ENCODE data around the gene APOBEC3F. TPM values are rescaled to one million over a fixed set of nuclear protein-coding genes. Genes with fewer than 3 reads are reported as not detected.
"Not testable (repeated sequence)": the region's sequence is repeated elsewhere in the genome, so short reads cannot be mapped to it uniquely, and the experiment has no call there.

Gene APOBEC3F
- total and polyA plus RNA-seq, 2 of the 13 experiments (the other 11 are each of a cell fraction or from before 2014, with no cell fraction given): 2.9 to 3.7 TPM

DNA sequence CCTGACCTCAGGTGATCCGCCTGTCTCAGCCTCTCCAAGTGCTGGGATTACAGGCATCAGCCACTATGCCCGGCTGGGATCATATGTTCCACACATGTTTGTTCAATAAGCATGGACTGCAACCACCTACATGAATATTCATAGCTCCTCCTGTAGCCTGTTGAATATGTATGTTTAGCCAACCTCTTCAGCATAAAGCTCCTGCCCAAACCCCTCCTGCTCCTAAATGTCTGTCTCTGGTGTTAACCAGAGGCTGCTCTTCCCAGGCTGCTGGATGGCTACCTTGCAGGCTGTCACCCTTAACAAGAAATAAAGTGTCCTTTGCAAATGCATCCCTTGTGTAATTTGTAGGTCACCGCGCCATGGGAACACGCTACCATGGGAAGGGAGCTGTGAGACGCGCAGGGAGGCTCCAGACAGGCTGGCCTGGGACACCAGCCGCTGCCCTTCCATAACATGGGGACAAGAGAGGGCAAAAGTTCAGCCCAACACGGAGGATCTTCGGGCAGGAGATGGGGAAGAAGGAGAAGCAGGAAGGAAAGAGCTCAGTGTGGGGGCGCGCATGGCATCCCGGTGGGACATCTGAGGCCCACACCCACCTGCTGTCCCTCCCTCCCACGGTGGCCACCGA lies 20.5 kb upstream of the APOBEC3F start:
- H3K9me3 ChIP-seq (ENCODE audit: low read length); BruUV-seq (replicated peaks); H3K79me2 ChIP-seq (ENCODE audit: insufficient read depth, low read length); H2AFZ ChIP-seq (ENCODE audit: low read length); FAIRE-seq; CTCF ChIA-PET (ENCODE audit: low intra/inter-chr PET ratio, low total read pairs); DNase-seq (ENCODE audit: low spot score); H3K36me3 ChIP-seq (replicated peaks in 1 of 2; ENCODE audit: control insufficient read depth in 1 of 2, insufficient read depth in 2 of 2, low read length in 2 of 2); H4K20me1 ChIP-seq (ENCODE audit: insufficient read depth, low read length); H3K27me3 ChIP-seq (ENCODE audit: control insufficient read depth in 1 of 2, insufficient read depth in 2 of 2, low read length in 2 of 2); in situ Hi-C loops (cut with HindIII; ENCODE audit: extremely low pct_ligation_motif_present, low pct_unique_long_range_greater_than_20kb); H3K9ac ChIP-seq (ENCODE audit: insufficient read depth, low read depth, low read length); H3K27ac ChIP-seq (ENCODE audit: extremely low read length, insufficient read depth, low read length); H3K4me3 ChIP-seq (replicated peaks in 1 of 3; ENCODE audit: insufficient read depth in 1 of 3, low read depth in 2 of 3, low read length in 3 of 3); intact Hi-C loops (cut with micrococcal nuclease; ENCODE audit: unreplicated experiment); ATAC-seq: not testable (repeated sequence)
- peak overlapping the region; percentile 27; the same call in 1 of the 2 replicates for H3K4me2 ChIP-seq (ENCODE audit: low read depth, low read length)
- POLR2A ChIA-PET: interaction anchor here (0.8 kb wide), 1 partner anchor 150 kb away, joined by 3 read pairs; no protein-coding TSS in a partner anchor
- 72% methylated on average over 11 of the region's 15 CpGs for WGBS (ENCODE audit: low lambda C conversion rate)
- peak; percentile 23 for TF ChIP-seq SKI (IDR thresholded peaks at IDR 0.05; ENCODE audit: partially characterized antibody)
- peaks cover 25% of the 10 kb centered on the region for H3K4me1 ChIP-seq (ENCODE audit: insufficient read depth, low read length)

DNA sequence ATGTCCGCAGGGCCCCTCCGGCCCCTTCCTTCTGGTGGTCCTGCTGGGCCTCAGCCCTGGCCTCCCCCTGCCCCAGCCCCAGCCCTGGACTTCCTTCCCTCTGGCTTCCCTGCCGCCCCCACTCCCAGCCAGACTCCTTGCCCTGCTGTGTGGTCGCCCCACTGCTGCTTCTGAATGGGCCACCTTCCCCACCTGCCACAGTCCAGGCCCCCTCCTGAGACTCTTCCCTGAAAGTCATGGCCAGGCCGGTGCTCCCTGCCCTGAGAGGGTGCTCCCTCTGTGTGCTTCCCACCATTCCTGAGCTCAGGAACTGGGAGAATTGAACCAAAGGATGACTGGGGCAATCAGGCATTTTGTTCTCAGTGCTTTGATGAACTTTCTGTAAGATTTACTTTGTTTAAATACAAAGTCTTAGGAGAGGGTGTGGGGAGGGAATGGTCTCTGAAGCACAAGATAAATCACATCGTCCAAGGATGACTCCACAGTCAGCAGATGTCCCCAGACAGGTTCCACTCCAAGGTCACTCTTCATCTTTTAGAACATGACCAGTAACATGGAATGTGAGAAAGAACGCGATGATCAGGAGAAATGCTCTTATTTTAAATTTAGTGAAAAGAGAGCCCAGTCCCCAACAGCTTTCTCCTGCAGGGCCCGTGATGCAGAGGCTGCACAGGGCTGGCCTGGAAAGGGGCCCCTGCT lies 19.0 kb upstream of the APOBEC3F start:
- TF ChIP-seq, protein P1, sequence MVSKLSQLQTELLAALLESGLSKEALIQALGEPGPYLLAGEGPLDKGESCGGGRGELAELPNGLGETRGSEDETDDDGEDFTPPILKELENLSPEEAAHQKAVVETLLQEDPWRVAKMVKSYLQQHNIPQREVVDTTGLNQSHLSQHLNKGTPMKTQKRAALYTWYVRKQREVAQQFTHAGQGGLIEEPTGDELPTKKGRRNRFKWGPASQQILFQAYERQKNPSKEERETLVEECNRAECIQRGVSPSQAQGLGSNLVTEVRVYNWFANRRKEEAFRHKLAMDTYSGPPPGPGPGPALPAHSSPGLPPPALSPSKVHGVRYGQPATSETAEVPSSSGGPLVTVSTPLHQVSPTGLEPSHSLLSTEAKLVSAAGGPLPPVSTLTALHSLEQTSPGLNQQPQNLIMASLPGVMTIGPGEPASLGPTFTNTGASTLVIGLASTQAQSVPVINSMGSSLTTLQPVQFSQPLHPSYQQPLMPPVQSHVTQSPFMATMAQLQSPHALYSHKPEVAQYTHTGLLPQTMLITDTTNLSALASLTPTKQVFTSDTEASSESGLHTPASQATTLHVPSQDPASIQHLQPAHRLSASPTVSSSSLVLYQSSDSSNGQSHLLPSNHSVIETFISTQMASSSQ (IDR thresholded peaks at IDR 0.05; ENCODE audit: low read depth): no peak
- TF ChIP-seq, protein P1 (CRISPR knock-in tag; IDR thresholded peaks at IDR 0.05; ENCODE audit: borderline replicate concordance): no peak
- peak; percentile 98 for TF ChIP-seq ZNF263 (CRISPR knock-in tag; IDR thresholded peaks at IDR 0.05)
- no peak for TF ChIP-seq STAT5B (CRISPR knock-in tag; IDR thresholded peaks at IDR 0.05)
- no peak for TF ChIP-seq ZNF33B (CRISPR knock-in tag; IDR thresholded peaks at IDR 0.05)
- no peak for TF ChIP-seq PTBP1 (IDR thresholded peaks at IDR 0.05; ENCODE audit: low read depth, low read length, poor library complexity, severe bottlenecking)
- TF ChIP-seq, protein P2, sequence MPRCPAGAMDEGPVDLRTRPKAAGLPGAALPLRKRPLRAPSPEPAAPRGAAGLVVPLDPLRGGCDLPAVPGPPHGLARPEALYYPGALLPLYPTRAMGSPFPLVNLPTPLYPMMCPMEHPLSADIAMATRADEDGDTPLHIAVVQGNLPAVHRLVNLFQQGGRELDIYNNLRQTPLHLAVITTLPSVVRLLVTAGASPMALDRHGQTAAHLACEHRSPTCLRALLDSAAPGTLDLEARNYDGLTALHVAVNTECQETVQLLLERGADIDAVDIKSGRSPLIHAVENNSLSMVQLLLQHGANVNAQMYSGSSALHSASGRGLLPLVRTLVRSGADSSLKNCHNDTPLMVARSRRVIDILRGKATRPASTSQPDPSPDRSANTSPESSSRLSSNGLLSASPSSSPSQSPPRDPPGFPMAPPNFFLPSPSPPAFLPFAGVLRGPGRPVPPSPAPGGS (CRISPR knock-in tag; IDR thresholded peaks at IDR 0.05): no peak
- no peak for TF ChIP-seq NR2F6 (IDR thresholded peaks at IDR 0.05)
- TF ChIP-seq NR2F6 (CRISPR knock-in tag; IDR thresholded peaks at IDR 0.05): no peak
- Histone ChIP-seq H3K9me3 (ENCODE audit: low read length) (no peaks in the 10 kb centered on the region), H3K9ac (ENCODE audit: insufficient read depth, low read depth, low read length) (0 out of 2 replicates have a peak overlapping the region, but pooled peaks have one; percentile 8), H2AFZ (ENCODE audit: low read length) (no peak overlapping the region), H3K36me3 (replicated peaks in 1 of 2; ENCODE audit: control insufficient read depth in 1 of 2, insufficient read depth in 2 of 2, low read length in 2 of 2) (no peaks in the 10 kb centered on the region), H4K20me1 (ENCODE audit: insufficient read depth, low read length) (no peaks in the 10 kb centered on the region), H3K4me2 (ENCODE audit: low read depth, low read length) (peak overlapping the region; percentile 45; the same call in 1 of the 2 replicates), H3K27me3 (ENCODE audit: control insufficient read depth in 1 of 2, insufficient read depth in 2 of 2, low read length in 2 of 2) (no peaks in the 10 kb centered on the region), H3K27ac (ENCODE audit: extremely low read length, insufficient read depth, low read length) (no peak overlapping the region), H3K4me1 (ENCODE audit: insufficient read depth, low read length) (peaks cover 27% of the 10 kb centered on the region), H3K79me2 (ENCODE audit: insufficient read depth, low read length) (no peaks in the 10 kb centered on the region), H3K4me3 (replicated peaks in 1 of 3; ENCODE audit: insufficient read depth in 1 of 3, low read depth in 2 of 3, low read length in 3 of 3) (peak overlapping the region in 1 of 3 experiments; percentile 23; a peak in 2 of 6 replicates)
- ChIA-PET POLR2A (interaction anchor here (0.6 to 0.9 kb wide), 2 partner anchors 19 to 1066 kb away, joined by 3 to 4 read pairs; no protein-coding TSS in a partner anchor), CTCF (ENCODE audit: low intra/inter-chr PET ratio, low total read pairs) (no interaction called here)
- in situ Hi-C loops (cut with HindIII; ENCODE audit: extremely low pct_ligation_motif_present, low pct_unique_long_range_greater_than_20kb): no loop called here
- intact Hi-C loops (cut with micrococcal nuclease; ENCODE audit: unreplicated experiment): no loop called here
- FAIRE-seq: no peak
- 91% methylated on average over 9 of the region's 9 CpGs for WGBS (ENCODE audit: low lambda C conversion rate)
- DNase-seq (ENCODE audit: low spot score): no peak
- BruUV-seq (replicated peaks): no TSS peak
- ATAC-seq: no peak
